SK-N-SH (cell line): ENCODE data around the gene PTPN20. TPM values are rescaled to one million over a fixed set of nuclear protein-coding genes. Genes with fewer than 3 reads are reported as not detected.

Experiments used
- CTCF ChIA-PET: fragments of 300-600, 350-600 bp; formaldehyde crosslinking; extraction: SDS; loops from one replicate; lab custom pipeline; 2021; lab: Yijun Ruan, JAX
- POLR2A ChIA-PET: fragments of 350-600 bp; sonication (Branson Sonifier 250); formaldehyde crosslinking; extraction: SDS; loops from one replicate; lab custom pipeline; 2020; ENCODE audit warnings: antibody characterized with exemption, inconsistent platforms; lab: Yijun Ruan, JAX
- DNase-seq: peaks from one replicate; pipeline ENCODE4 v3.0.0; 2012
- H2AFZ ChIP-seq: fragments of 200-600 bp; sonication (generic); 2 replicates; pipeline ENCODE4 v1.8.1; 2016; ENCODE audit warnings: antibody characterized with exemption, mild to moderate bottlenecking, low read depth
- H3F3A ChIP-seq: fragments of 200-600 bp; sonication (generic); replicated peaks from 2 replicates; pipeline ENCODE3; 2016; ENCODE audit warnings: antibody characterized with exemption, mild to moderate bottlenecking; ENCODE audit not compliant: insufficient read depth
- H3K27ac ChIP-seq, 2 experiments: fragments of 200-500 bp in 1 of 2; fragments of 200-600 bp in 1 of 2; sonication (Bioruptor generic) in 1 of 2; sonication (generic), shearing (Covaris generic) in 1 of 2; 2 replicates each; pipeline versions ENCODE4 v1.5.1 to v1.6.1; 2014 to 2016; ENCODE audit warnings: low read depth in 2 of 2, inconsistent platforms in 1 of 2, low read length in 1 of 2, mild to moderate bottlenecking in 1 of 2, mixed read lengths in 1 of 2
- H3K27me3 ChIP-seq: fragments of 200-600 bp; sonication (generic), shearing (Covaris generic); 2 replicates; pipeline ENCODE4 v1.6.1; 2016; ENCODE audit warnings: mixed run types; ENCODE audit not compliant: insufficient read depth
- H3K36me3 ChIP-seq, 2 experiments: fragments of 200-500 bp in 1 of 2; fragments of 200-600 bp in 1 of 2; sonication (Bioruptor generic) in 1 of 2; sonication (generic) in 1 of 2; replicated peaks in 1 of 2; 2 replicates each; pipeline versions ENCODE3 to v1.5.1; 2014 to 2016; ENCODE audit warnings: low read length in 1 of 2, mild to moderate bottlenecking in 1 of 2; ENCODE audit not compliant: insufficient read depth in 2 of 2, control insufficient read depth in 1 of 2
- H3K4me1 ChIP-seq, 2 experiments: fragments of 200-500 bp in 1 of 2; fragments of 200-600 bp in 1 of 2; sonication (Bioruptor generic) in 1 of 2; sonication (generic), shearing (Covaris generic) in 1 of 2; 2 replicates each; pipeline versions ENCODE4 v1.5.1 to v1.6.1; 2014 to 2016; ENCODE audit warnings: low read depth in 1 of 2, low read length in 1 of 2, mixed run types in 1 of 2; ENCODE audit not compliant: insufficient read depth in 2 of 2, control insufficient read depth in 1 of 2
- H3K4me2 ChIP-seq: fragments of 200-600 bp; sonication (generic), shearing (Covaris generic); 2 replicates; pipeline ENCODE4 v1.6.1; 2017; ENCODE audit warnings: mixed run types
- H3K4me3 ChIP-seq, 2 experiments: fragments of 200-500 bp in 1 of 2; fragments of 200-600 bp in 1 of 2; sonication (Bioruptor generic) in 1 of 2; sonication (generic), shearing (Covaris generic) in 1 of 2; 2 replicates each; pipeline versions ENCODE4 v1.5.1 to v1.8.1; 2014 to 2016; ENCODE audit warnings: low read depth in 2 of 2, inconsistent platforms in 1 of 2, low read length in 1 of 2, mild to moderate bottlenecking in 1 of 2, mixed read lengths in 1 of 2, moderate library complexity in 1 of 2
- H3K79me2 ChIP-seq: fragments of 200-600 bp; sonication (generic); 2 replicates; pipeline ENCODE4 v1.8.1; 2017; ENCODE audit warnings: mild to moderate bottlenecking; ENCODE audit not compliant: insufficient read depth
- H3K9ac ChIP-seq: fragments of 200-600 bp; sonication (generic); 2 replicates; pipeline ENCODE4 v1.6.1; 2017; ENCODE audit warnings: mixed run types
- H3K9me2 ChIP-seq: fragments of 200-600 bp; sonication (generic); 2 replicates; pipeline ENCODE4 v1.6.1; 2017; ENCODE audit warnings: mixed run types
- H3K9me3 ChIP-seq: fragments of 200-600 bp; sonication (generic); 2 replicates; pipeline ENCODE4 v1.6.1; 2017; ENCODE audit warnings: mixed run types, mild to moderate bottlenecking, moderate library complexity
- H4K20me1 ChIP-seq: fragments of 200-600 bp; sonication (generic); 2 replicates; pipeline ENCODE4 v1.6.1; 2017; ENCODE audit warnings: mild to moderate bottlenecking, mixed run types; ENCODE audit not compliant: insufficient read depth
- CHD2 ChIP-seq: fragments of 150-350 bp; IDR thresholded peaks from 2 replicates; pipeline ENCODE4 v1.6.1; 2018; ENCODE audit warnings: low read length; ENCODE audit not compliant: partially characterized antibody
- CTCF ChIP-seq: fragments of 200-600 bp; sonication (generic); IDR thresholded peaks from 2 replicates; pipeline ENCODE4 v1.6.1; 2017; ENCODE audit warnings: antibody characterized with exemption, mild to moderate bottlenecking, moderate library complexity
- EP300 ChIP-seq, 2 experiments: IDR thresholded peaks; 2 replicates each; pipeline versions ENCODE4 v1.4.0 to v1.6.1; 2012; ENCODE audit warnings: borderline replicate concordance in 1 of 2, low read depth in 1 of 2, low read length in 1 of 2
- EZH2phosphoT487 ChIP-seq: fragments of 200-600 bp; sonication (generic); IDR thresholded peaks from 2 replicates; pipeline ENCODE4 v1.6.1; 2017; ENCODE audit warnings: low read depth, mixed run types, mild to moderate bottlenecking, antibody characterized with exemption, moderate library complexity, borderline replicate concordance
- FOSL2 ChIP-seq: IDR thresholded peaks from 2 replicates; pipeline ENCODE4 v1.4.0; 2012; ENCODE audit warnings: low read depth, mild to moderate bottlenecking, moderate library complexity, borderline replicate concordance
- GABPA ChIP-seq: IDR thresholded peaks from 2 replicates; pipeline ENCODE4 v1.4.0; 2012; ENCODE audit warnings: low read depth, mild to moderate bottlenecking
- GATA2 ChIP-seq: sonication (generic); formaldehyde crosslinking; IDR thresholded peaks from 2 replicates; pipeline ENCODE4 v1.5.0; 2020; ENCODE audit warnings: mild to moderate bottlenecking, missing genetic modification reagents
- IRF3 ChIP-seq: fragments of 150-350 bp; IDR thresholded peaks from 2 replicates; pipeline ENCODE4 v1.6.1; 2016; ENCODE audit warnings: mild to moderate bottlenecking, low read depth, low read length
- MAX ChIP-seq: IDR thresholded peaks from 2 replicates; pipeline ENCODE4 v1.4.0; 2012; ENCODE audit warnings: low read depth
- MXI1 ChIP-seq: IDR thresholded peaks from 2 replicates; pipeline ENCODE4 v1.6.1; 2012; ENCODE audit warnings: mild to moderate bottlenecking, low read depth, low read length, improper control_type of control experiment
- RAD21 ChIP-seq: IDR thresholded peaks from 2 replicates; pipeline ENCODE4 v1.6.1; 2012; ENCODE audit warnings: mild to moderate bottlenecking, low read length
- RFX5 ChIP-seq: IDR thresholded peaks from 2 replicates; pipeline ENCODE4 v1.6.1; 2012; ENCODE audit warnings: mild to moderate bottlenecking, improper control_type of control experiment, low read length
- RXRA ChIP-seq: IDR thresholded peaks from 2 replicates; pipeline ENCODE4 v1.4.0; 2012; ENCODE audit warnings: low read depth, mild to moderate bottlenecking, borderline replicate concordance
- SIN3A ChIP-seq: IDR thresholded peaks from 2 replicates; pipeline ENCODE4 v1.6.1; 2012; ENCODE audit warnings: low read depth, mild to moderate bottlenecking, low read length, moderate library complexity, borderline replicate concordance
- SMC3 ChIP-seq: IDR thresholded peaks from 2 replicates; pipeline ENCODE4 v1.6.1; 2012; ENCODE audit warnings: low read depth, low read length, improper control_type of control experiment
- TAF1 ChIP-seq: IDR thresholded peaks from 2 replicates; pipeline ENCODE4 v1.6.1; 2012; ENCODE audit warnings: low read depth, mild to moderate bottlenecking, low read length, moderate library complexity, borderline replicate concordance
- TCF12 ChIP-seq: IDR thresholded peaks from 2 replicates; pipeline ENCODE4 v1.4.0; 2012
- TEAD4 ChIP-seq: IDR thresholded peaks from 2 replicates; pipeline ENCODE4 v1.4.0; 2012; ENCODE audit warnings: mild to moderate bottlenecking, borderline replicate concordance; ENCODE audit not compliant: insufficient read depth
- YY1 ChIP-seq: IDR thresholded peaks from 2 replicates; pipeline ENCODE4 v1.4.0; 2012; ENCODE audit warnings: low read depth, mild to moderate bottlenecking
- ZBTB33 ChIP-seq: IDR thresholded peaks from 2 replicates; pipeline ENCODE4 v1.4.0; 2012; ENCODE audit warnings: low read depth, borderline replicate concordance
- WGBS: methylation state at CpG from one replicate; pipeline ENCODE4 v1.1.6; 2017; ENCODE audit warnings: low lambda C conversion rate; 5-methylcytosine and 5-hydroxymethylcytosine counted together
- polyA plus RNA-seq, 3 experiments: library from polyadenylated mRNA; depleted of rRNA; stranded (reverse); fragments of >200 nt; gene quantifications; 2 replicates each; pipeline ENCODE4 v1.2.3, GENCODE V29; 2012

PTPN20 gene
- polyA plus RNA-seq, 1 of the 3 experiments (the other 2 are of a cell fraction), result 0.36 TPM

GRCh38 chr10:47029181-47030009, 118.2 kb downstream of the PTPN20 start:
- H3K27ac ChIP-seq, result peak overlapping the region in 1 of 2 experiments; percentile 12; a peak in 1 of 4 replicates
- H3K36me3 ChIP-seq, result no peaks in the 10 kb centered on the region
- H3K4me3 ChIP-seq, result no peak overlapping the region
- no peaks in the 10 kb centered on the region; the same call in 1 of the 2 replicates for H3K27me3 ChIP-seq
- no peak for TF ChIP-seq EP300 (IDR thresholded peaks at IDR 0.05; ENCODE audit: borderline replicate concordance in 1 of 2, low read depth in 1 of 2, low read length in 1 of 2)
- no peak for TF ChIP-seq CTCF
- TF ChIP-seq EZH2phosphoT487, result no peak
- no peak for TF ChIP-seq MXI1
- no peak for TF ChIP-seq RFX5
- no peak for TF ChIP-seq SMC3
- no peak for TF ChIP-seq FOSL2
- no peak for TF ChIP-seq IRF3
- no peak for TF ChIP-seq GATA2 (CRISPR knock-in tag)
- no peak for TF ChIP-seq TEAD4
- no peak for TF ChIP-seq CHD2
- no peak for TF ChIP-seq TAF1
- TF ChIP-seq SIN3A, result no peak
- no peak for TF ChIP-seq TCF12
- no peak for TF ChIP-seq RAD21
- no peak for TF ChIP-seq YY1
- TF ChIP-seq GABPA, result no peak
- no peak for TF ChIP-seq MAX
- no peak for TF ChIP-seq ZBTB33
- no peak for TF ChIP-seq RXRA
- no peak overlapping the region for H2AFZ ChIP-seq
- no peaks in the 10 kb centered on the region for H3K79me2 ChIP-seq
- DNase-seq, result no peak
- H3F3A ChIP-seq, result no peaks in the 10 kb centered on the region
- H3K4me2 ChIP-seq, result no peak overlapping the region
- POLR2A ChIA-PET, result no interaction called here
- CTCF ChIA-PET, result interaction anchor here (1.1 to 16.7 kb wide), 3 partner anchors 17 to 281 kb away, joined by 3 to 337 read pairs (median 68); no protein-coding TSS in a partner anchor
- no peaks in the 10 kb centered on the region for H3K9me3 ChIP-seq
- H3K9ac ChIP-seq, result no peak overlapping the region
- H3K4me1 ChIP-seq, result peaks cover 0 to 67% of the 10 kb centered on the region in 2 experiments; a peak in 2 of 4 replicates
- H4K20me1 ChIP-seq, result no peaks in the 10 kb centered on the region
- 47% methylated on average over 9 of the region's 13 CpGs for WGBS
- H3K9me2 ChIP-seq, result no peaks in the 10 kb centered on the region
